BLaER1 (cell line): ENCODE results near the gene PIK3C2A.
A peak's percentile ranks its signal among the peaks of the same experiment; 100 is the strongest.

Experiments used
- H3K27ac ChIP-seq: shearing (Covaris generic); formaldehyde crosslinking; 2 replicates; pipeline ENCODE4 v1.8.1; 2022
- H3K27me3 ChIP-seq: shearing (Covaris generic); formaldehyde crosslinking; 2 replicates; pipeline ENCODE4 v1.8.1; 2022
- H3K36me3 ChIP-seq: shearing (Covaris generic); formaldehyde crosslinking; 2 replicates; pipeline ENCODE4 v1.8.1; 2022
- H3K4me1 ChIP-seq: shearing (Covaris generic); formaldehyde crosslinking; 2 replicates; pipeline ENCODE4 v1.8.1; 2022
- H3K4me2 ChIP-seq: shearing (Covaris generic); formaldehyde crosslinking; 2 replicates; pipeline ENCODE4 v1.8.1; 2022
- H3K4me3 ChIP-seq: shearing (Covaris generic); formaldehyde crosslinking; 2 replicates; pipeline ENCODE4 v1.8.1; 2022
- H3K9ac ChIP-seq: shearing (Covaris generic); formaldehyde crosslinking; 2 replicates; pipeline ENCODE4 v1.8.1; 2022
- H3K9me3 ChIP-seq: shearing (Covaris generic); formaldehyde crosslinking; 2 replicates; pipeline ENCODE4 v1.8.1; 2022
- H4K20me1 ChIP-seq: shearing (Covaris generic); formaldehyde crosslinking; 2 replicates; pipeline ENCODE4 v1.8.1; 2022
- Cebpa-rat ChIP-seq: shearing (Covaris generic); IDR thresholded peaks from 2 replicates; pipeline ENCODE4 v1.8.1; 2022

Gene PIK3C2A

DNA sequence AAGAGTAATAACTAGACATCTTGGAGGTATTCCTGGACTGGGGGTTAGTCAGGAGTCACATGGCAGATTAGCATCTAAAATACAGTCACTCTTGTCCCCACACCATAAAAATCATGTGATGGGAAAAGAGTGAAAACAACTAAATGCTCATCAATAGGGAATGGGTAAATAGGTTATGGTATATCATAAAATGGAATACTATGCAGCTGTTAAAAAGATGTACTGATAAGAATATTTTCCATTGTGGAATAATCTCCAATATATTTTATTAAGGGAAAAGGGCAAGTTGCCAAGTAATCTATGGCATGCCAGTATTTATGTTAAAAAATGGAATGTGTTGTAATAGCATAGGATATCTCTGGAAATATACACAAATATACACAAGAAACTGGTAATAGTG is 6.6 kb upstream of the PIK3C2A start:
- Histone ChIP-seq H3K4me3 (no peak overlapping the region), H4K20me1 (no peaks in the 10 kb centered on the region), H3K27ac (no peak overlapping the region), H3K9me3 (peaks cover 10% of the 10 kb centered on the region), H3K4me2 (no peak overlapping the region), H3K9ac (no peak overlapping the region), H3K27me3 (no peaks in the 10 kb centered on the region), H3K36me3 (no peaks in the 10 kb centered on the region), H3K4me1 (peaks cover 8% of the 10 kb centered on the region)
- no peak for TF ChIP-seq Cebpa-rat

DNA sequence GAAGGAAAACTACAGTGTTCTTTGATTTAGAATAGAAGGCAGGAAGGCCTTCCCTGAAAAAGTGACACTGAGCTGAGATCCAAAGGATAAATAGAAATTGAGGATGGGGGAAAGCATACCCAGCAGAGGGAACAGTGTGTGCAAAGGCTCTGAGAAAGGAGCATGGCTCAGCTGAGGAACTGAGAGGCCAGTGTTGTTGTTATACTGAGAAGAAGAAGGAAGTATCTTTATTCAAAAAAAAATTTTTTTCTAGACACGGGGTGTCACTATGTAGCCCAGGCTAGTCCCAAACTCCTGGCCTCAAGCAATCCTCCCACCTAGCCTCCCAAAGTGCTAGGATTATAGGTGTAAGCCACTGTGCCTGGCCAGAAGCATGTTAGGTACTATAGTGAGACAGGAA is 3.5 kb upstream of the PIK3C2A start:
- H3K9ac ChIP-seq, result no peak overlapping the region
- TF ChIP-seq Cebpa-rat, result no peak

DNA sequence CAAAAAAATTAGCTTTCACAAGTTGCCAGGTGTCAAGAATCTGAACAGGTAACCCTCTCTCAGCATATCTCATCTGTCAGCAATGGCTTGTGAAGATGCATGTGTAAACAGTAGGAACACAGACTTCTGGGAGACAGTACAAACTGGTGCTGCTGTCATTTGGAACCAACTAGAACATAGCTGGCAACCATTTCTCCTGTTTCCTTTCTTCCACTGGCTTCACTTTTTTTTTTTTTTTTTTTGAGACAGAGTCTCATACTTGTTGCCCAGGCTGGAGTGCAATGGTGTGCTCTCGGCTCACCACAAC is 2.1 kb upstream of the PIK3C2A start:
- Histone ChIP-seq H3K27me3 (no peaks in the 10 kb centered on the region), H3K9ac (no peak overlapping the region), H3K9me3 (peaks cover 10% of the 10 kb centered on the region), H3K36me3 (no peaks in the 10 kb centered on the region), H3K4me2 (peak overlapping the region; percentile 87), H3K4me3 (no peak overlapping the region), H3K27ac (no peak overlapping the region), H3K4me1 (peaks cover 24% of the 10 kb centered on the region), H4K20me1 (peaks cover 20% of the 10 kb centered on the region)
- no peak for TF ChIP-seq Cebpa-rat

More for the DNA sequence above, 3.5 kb upstream of the PIK3C2A start:
- Histone ChIP-seq H4K20me1 (peaks cover 8% of the 10 kb centered on the region), H3K9me3 (peaks cover 10% of the 10 kb centered on the region), H3K4me1 (peaks cover 18% of the 10 kb centered on the region), H3K36me3 (no peaks in the 10 kb centered on the region), H3K27ac (no peak overlapping the region), H3K4me3 (no peak overlapping the region), H3K4me2 (no peak overlapping the region), H3K27me3 (no peaks in the 10 kb centered on the region)

DNA sequence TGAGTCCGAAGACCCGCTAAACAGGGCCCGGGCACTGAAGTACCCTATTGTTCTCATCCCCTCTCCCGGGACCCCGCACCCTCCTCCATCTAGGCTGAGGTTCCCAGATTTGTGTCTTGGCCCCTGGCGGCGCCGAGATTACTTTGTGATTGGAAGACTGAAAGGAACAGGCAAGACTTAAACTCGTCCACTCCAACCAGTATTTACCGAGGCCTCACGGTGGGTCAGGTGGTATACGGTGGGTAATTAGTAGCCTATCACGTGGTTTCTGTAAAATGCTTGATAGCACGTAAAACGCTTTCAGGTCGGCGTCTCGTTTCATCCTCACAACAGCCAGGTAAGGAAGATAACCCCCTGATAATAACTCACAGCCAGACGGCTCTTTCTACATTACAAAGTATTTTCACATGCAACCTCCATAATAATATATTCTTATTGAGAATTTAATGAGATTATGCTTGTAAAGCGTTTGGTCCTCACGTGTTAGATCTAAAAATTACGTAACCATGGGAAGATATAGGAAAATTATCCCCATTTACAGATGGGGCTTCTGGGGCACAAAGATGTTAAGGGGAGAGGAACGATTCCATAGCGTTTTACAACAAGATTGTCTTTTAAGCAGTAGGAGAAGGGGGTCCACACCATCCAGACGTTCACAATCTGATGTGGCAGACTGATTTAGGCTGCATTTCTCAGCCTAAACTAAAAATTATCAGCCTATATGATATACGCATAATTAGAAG is 642 bp upstream of the PIK3C2A start:
- Histone ChIP-seq H3K27ac (peak overlapping the region; percentile 88), H3K9me3 (no peaks in the 10 kb centered on the region), H3K9ac (peak overlapping the region; percentile 90), H3K36me3 (peaks cover 10% of the 10 kb centered on the region), H4K20me1 (peaks cover 33% of the 10 kb centered on the region), H3K4me1 (peaks cover 24% of the 10 kb centered on the region), H3K4me2 (peak overlapping the region; percentile 87), H3K4me3 (peak overlapping the region; percentile 92), H3K27me3 (no peaks in the 10 kb centered on the region)
- no peak for TF ChIP-seq Cebpa-rat

DNA sequence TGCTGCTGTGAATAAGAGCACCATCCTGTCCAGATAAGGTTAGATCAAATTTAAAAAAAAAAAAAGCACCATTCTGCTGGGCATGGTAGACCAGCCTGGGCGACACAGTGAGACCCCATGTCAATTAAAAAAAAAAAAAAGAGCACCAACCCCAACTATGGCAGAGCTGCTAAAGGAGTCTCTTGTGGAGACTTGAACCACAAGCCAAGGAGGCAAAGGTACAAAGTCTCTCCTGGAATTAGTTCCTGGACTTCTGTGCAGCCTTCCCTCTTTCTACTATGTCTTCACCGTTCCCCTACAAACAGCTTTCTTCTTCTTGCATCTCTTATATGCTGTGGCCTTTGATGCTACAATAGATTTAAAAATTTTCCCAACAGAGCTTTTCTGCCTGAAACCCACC is 1.3 kb downstream of the PIK3C2A start:
- H3K4me3 ChIP-seq, result peak overlapping the region; percentile 92
- H3K27me3 ChIP-seq, result no peaks in the 10 kb centered on the region
- peaks cover 52% of the 10 kb centered on the region for H4K20me1 ChIP-seq
- H3K4me1 ChIP-seq, result peaks cover 24% of the 10 kb centered on the region
- peak overlapping the region; percentile 90 for H3K9ac ChIP-seq
- H3K4me2 ChIP-seq, result peak overlapping the region; percentile 87
- peak overlapping the region; percentile 88; the same call in 1 of the 2 replicates for H3K27ac ChIP-seq
- H3K9me3 ChIP-seq, result no peaks in the 10 kb centered on the region
- H3K36me3 ChIP-seq, result peaks cover 10% of the 10 kb centered on the region
- TF ChIP-seq Cebpa-rat, result no peak

DNA sequence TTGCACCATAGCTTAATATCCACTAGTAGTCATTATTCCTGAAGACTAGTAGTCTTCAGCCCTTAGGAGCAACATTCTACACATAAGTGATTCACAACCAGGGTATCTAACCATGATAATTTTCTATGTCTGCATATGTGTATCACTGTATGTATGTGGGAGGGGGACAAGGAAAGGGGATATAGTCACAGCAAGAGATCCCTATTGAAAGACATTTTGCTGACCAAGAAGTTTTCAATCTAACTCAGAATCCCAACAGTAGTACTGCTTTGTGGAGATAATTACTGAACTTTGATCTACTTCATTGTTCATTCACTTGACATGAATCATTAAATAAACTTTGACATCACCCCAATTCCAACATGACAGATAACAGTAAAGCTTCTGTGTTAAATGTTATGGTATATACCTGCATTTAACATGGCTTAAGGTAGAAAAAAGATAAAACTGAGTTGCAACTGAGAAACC is 10.3 kb downstream of the PIK3C2A start:
- H3K4me3 ChIP-seq, result no peak overlapping the region
- H3K4me2 ChIP-seq, result no peak overlapping the region
- peaks cover 36% of the 10 kb centered on the region for H3K36me3 ChIP-seq
- H3K27ac ChIP-seq, result no peak overlapping the region
- no peaks in the 10 kb centered on the region for H3K27me3 ChIP-seq
- H3K9me3 ChIP-seq, result no peaks in the 10 kb centered on the region
- peaks cover 11% of the 10 kb centered on the region for H3K4me1 ChIP-seq
- H4K20me1 ChIP-seq, result peaks cover 76% of the 10 kb centered on the region
- H3K9ac ChIP-seq, result no peak overlapping the region
- no peak for TF ChIP-seq Cebpa-rat

DNA sequence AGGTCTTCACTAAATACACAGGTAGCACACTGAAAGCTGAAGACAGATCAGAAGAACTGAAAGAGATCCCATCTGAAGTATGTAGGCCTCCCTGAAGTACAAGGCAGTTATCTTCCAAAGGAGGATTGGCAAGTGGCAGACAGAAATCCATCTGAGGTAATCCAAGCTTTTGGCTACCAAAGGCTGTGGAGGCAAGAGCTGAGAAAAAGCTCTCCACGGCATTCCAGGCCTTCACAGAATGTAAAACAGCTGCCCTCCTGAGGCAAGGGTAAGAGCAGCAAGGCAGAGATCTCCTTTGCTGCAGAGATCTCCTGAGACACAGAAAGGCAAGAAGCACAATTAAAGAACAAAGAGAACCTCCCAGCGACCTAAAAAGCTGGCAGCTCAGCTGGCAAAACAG is 19.1 kb downstream of the PIK3C2A start:
- Histone ChIP-seq H3K9me3 (no peaks in the 10 kb centered on the region), H3K4me3 (no peak overlapping the region), H3K4me1 (no peaks in the 10 kb centered on the region), H4K20me1 (peaks cover 86% of the 10 kb centered on the region), H3K36me3 (peaks cover 50% of the 10 kb centered on the region), H3K9ac (no peak overlapping the region), H3K4me2 (no peak overlapping the region), H3K27ac (no peak overlapping the region), H3K27me3 (no peaks in the 10 kb centered on the region)
- no peak for TF ChIP-seq Cebpa-rat

DNA sequence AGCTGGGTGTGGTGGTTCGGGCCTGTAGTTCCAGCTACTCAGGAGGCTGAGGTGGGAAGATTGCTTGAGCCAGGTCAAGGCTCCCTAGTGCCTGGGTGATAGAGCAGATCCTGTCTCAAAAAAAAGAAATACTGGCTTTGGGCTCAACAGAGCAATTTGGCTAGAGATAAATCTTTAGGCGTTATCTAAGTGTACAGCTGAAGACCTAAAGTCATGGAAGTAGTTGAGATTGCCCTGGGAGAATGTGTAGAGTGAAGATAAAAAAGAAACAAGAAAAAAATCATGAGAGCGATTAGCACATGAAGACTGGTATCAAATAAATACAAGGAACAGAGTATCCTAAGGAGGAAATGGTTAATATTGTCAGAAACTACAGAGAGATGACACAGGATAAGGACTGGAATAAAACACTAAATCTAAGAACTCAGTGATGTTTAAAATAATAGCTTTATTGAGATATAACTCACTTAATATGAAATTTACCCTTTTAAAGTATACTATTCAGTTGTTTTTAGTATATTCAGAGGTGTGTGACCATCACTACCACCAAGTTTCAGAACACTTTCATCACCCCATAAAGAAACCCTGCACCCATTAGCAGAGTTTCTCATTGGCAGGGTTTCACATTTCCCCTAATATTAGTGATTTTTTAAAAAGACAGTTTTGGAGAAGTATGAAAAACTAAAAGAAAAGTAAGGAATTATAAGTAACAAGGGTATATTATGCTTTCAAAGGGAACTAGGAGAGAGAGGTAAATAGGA is 20.7 kb downstream of the PIK3C2A start:
- Histone ChIP-seq H3K4me1 (no peaks in the 10 kb centered on the region), H3K4me3 (no peak overlapping the region)
- TF ChIP-seq Cebpa-rat, result no peak

DNA sequence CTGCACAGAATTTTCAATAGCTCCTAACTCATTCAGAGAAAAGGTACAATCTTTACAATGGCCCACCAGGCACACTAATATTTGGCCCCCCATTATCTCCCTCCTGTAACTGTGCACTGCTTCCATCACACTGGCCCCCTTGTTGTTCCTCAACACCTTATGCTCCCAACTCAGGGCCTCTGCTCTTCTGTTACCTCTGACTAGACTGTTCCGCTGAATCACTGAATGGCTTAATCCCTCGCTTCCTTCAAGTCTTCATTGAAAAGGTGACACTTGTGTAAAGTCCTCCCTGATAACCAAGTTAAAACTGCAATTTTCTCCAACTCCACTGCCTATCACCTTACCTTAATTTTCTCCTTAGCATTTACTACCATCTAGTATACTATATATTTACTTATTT is 21.8 kb downstream of the PIK3C2A start:
- H3K9ac ChIP-seq, result no peak overlapping the region
- no peaks in the 10 kb centered on the region for H3K27me3 ChIP-seq
- H4K20me1 ChIP-seq, result peaks cover 89% of the 10 kb centered on the region
- no peak overlapping the region for H3K4me3 ChIP-seq
- H3K9me3 ChIP-seq, result no peaks in the 10 kb centered on the region
- peaks cover 42% of the 10 kb centered on the region for H3K36me3 ChIP-seq
- no peak overlapping the region for H3K27ac ChIP-seq
- no peak overlapping the region for H3K4me2 ChIP-seq
- no peaks in the 10 kb centered on the region for H3K4me1 ChIP-seq
- TF ChIP-seq Cebpa-rat, result no peak

More for the DNA sequence above, 20.7 kb downstream of the PIK3C2A start:
- Histone ChIP-seq H3K4me2 (no peak overlapping the region), H3K9me3 (no peaks in the 10 kb centered on the region), H4K20me1 (peaks cover 98% of the 10 kb centered on the region), H3K27ac (no peak overlapping the region), H3K9ac (no peak overlapping the region), H3K36me3 (peaks cover 47% of the 10 kb centered on the region), H3K27me3 (no peaks in the 10 kb centered on the region)

DNA sequence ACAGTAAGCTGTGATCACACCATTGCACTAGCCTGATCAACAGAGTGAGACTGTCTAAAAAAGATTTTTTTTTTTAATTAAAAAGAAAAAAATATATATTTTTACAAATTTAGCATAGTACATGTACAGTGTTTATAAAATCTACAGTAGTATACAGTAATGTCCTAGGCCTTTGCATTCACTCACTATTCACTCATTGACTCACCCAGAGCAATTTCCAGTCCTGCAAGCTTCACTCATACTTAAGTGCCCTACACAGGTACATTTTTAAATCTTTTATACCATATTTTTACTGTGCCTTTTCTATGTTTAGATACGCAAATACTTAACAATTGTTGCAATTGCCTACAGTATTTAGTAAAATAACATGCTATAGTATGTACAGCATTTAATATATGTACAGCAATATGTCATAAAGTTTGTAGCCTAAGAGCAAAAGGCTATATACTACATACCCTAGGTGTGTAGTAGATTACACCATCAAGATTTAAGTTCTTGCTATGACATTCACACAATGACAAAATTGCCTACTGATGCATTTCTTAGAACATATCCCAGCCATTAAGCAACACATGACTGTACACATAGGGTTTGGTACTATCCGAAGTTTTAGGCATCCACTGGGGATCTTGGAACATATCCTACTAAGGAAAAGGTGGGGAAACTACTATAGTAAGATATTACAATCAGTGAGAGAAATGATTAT is 22.8 kb downstream of the PIK3C2A start:
- Histone ChIP-seq H3K4me2 (no peak overlapping the region), H3K27ac (no peak overlapping the region), H4K20me1 (peaks cover 86% of the 10 kb centered on the region), H3K36me3 (peaks cover 50% of the 10 kb centered on the region), H3K4me3 (no peak overlapping the region), H3K9ac (no peak overlapping the region), H3K27me3 (no peaks in the 10 kb centered on the region), H3K9me3 (no peaks in the 10 kb centered on the region), H3K4me1 (no peaks in the 10 kb centered on the region)
- no peak for TF ChIP-seq Cebpa-rat
